Activated T-helper 2 cell treated with anti-CD3 and anti-CD28 coated beads, Interferon-gamma antibody, Interleukin-2, Interleukin-4, amounts not matched to agents 10 μg/mL and 5 μg/mL and 100 μg/mL, durations not matched to agents 14 hours and 24 hours and 36 hours (primary cell): ENCODE data around the gene PCNX3. TPM values are rescaled to one million over a fixed set of nuclear protein-coding genes. Genes with fewer than 3 reads are reported as not detected.
"Not testable (repeated sequence)": the region's sequence is repeated elsewhere in the genome, so short reads cannot be mapped to it uniquely, and the experiment has no call there.

Source experiments
- DNase-seq: peaks from one replicate; pipeline ENCODE4 v3.0.0; 2021; ENCODE audit warnings: low spot score
- H3K27ac Mint-ChIP-seq: one replicate; pipeline ENCODE4 v1.8.0; 2021; ENCODE audit warnings: mixed read lengths
- H3K27me3 Mint-ChIP-seq: one replicate; pipeline ENCODE4 v1.8.0; 2021; ENCODE audit warnings: low read depth, mixed read lengths
- H3K36me3 Mint-ChIP-seq: one replicate; pipeline ENCODE4 v1.8.0; 2021; ENCODE audit warnings: low read depth, mixed read lengths
- H3K4me1 Mint-ChIP-seq: one replicate; pipeline ENCODE4 v1.8.0; 2021; ENCODE audit warnings: low read depth, mixed read lengths
- H3K4me3 Mint-ChIP-seq: one replicate; pipeline ENCODE4 v1.8.0; 2021; ENCODE audit warnings: low read depth, mild to moderate bottlenecking, moderate library complexity, mixed read lengths
- H3K9me3 Mint-ChIP-seq: one replicate; pipeline ENCODE4 v1.8.0; 2021; ENCODE audit warnings: mixed read lengths
- intact Hi-C: fragments of 100-400 bp; cut with micrococcal nuclease; formaldehyde crosslinking; loops from one replicate; pipeline ENCODE4 v1.15.1; 2023
- total RNA-seq: library from RNA; stranded (reverse); gene quantifications from 2 replicates; pipeline ENCODE4 v1.2.3, GENCODE V29; 2022

Gene PCNX3
- total RNA-seq, 1 donor from 2014 or later, result 43.6 TPM

GRCh38 chr11:65634905-65635731, 19.5 kb downstream of the PCNX3 start:
- DNase-seq, result no peak
- Mint-ChIP-seq H3K9me3 (no peaks in the 10 kb centered on the region), H3K27me3 (no peaks in the 10 kb centered on the region), H3K4me3 (no peak overlapping the region), H3K4me1 (peaks cover 22% of the 10 kb centered on the region), H3K27ac (no peak overlapping the region), H3K36me3 (peaks cover 34% of the 10 kb centered on the region)
- intact Hi-C loops, result no loop called here

DNA sequence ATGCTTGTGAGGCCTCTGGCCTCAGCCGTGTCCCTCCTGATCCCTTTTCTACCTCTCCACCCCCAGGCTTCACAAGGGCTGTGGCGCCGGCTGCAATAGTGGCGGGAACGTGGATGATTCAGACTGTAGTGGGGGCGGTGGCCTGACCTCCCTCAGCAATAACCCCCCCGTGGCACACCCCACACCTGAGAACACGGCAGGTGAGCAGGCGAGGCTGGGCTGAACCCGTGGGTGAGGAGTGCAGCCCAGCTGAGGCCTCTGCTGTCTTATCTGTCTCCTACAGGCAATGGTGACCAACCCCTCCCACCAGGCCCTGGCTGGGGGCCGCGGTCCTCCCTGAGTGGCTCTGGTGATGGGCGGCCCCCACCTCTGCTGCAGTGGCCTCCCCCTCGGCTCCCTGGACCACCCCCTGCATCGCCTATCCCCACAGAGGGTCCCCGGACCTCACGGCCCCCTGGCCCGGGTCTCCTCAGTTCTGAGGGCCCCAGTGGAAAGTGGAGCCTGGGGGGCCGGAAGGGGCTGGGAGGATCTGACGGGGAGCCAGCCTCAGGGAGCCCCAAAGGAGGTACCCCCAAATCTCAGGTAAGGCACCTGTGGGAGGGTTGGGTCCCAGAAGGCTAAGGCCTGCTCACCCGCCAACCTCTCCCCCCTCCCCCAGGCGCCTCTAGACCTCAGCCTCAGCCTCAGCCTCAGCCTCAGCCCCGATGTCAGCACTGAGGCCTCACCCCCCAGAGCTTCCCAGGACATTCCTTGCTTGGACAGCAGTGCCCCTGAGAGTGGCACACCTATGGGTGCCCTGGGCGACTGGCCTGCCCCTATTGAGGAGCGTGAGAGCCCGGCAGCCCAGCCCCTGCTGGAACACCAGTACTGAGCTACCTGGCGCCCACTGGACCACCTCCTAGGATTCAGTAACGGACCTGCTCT, 20.8 kb downstream of the PCNX3 start:
- DNase-seq, result no peak
- intact Hi-C loops, result no loop called here
- Mint-ChIP-seq H3K4me3 (peak overlapping the region; percentile 60), H3K27ac (peak overlapping the region; percentile 12), H3K4me1 (peaks cover 27% of the 10 kb centered on the region), H3K36me3 (peaks cover 36% of the 10 kb centered on the region), H3K27me3 (no peaks in the 10 kb centered on the region), H3K9me3 (no peaks in the 10 kb centered on the region)

DNA sequence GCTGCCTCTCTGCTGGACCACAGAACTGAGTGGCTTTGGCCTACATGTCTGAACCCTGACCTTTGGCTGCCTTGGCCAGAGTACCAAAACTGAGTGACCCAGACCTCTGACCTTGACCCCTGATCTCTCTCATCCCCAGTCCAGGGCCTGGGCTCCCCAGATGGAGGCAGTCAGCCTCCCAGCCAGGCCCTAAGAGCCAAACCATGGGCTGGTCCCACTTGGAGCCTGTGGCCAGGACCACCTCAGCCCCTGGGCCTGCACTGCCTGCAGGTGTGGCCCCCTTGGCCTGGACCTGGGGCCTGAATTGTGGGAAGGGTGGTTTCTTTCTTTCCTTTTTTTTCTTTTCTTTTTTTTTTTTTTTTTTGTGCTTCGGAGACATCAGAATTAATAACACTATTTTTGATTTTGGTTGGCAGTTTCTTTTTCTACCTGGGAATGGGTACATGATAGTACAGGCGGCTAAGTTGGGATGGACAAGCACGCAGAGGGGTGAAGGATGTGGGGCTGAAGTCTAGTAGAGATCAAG, 21.5 kb downstream of the PCNX3 start:
- no peak for DNase-seq
- H3K9me3 Mint-ChIP-seq, result no peaks in the 10 kb centered on the region
- H3K27me3 Mint-ChIP-seq, result no peaks in the 10 kb centered on the region
- H3K36me3 Mint-ChIP-seq, result peaks cover 43% of the 10 kb centered on the region
- peak overlapping the region; percentile 42 for H3K27ac Mint-ChIP-seq
- peaks cover 32% of the 10 kb centered on the region for H3K4me1 Mint-ChIP-seq
- intact Hi-C loops, result no loop called here
- H3K4me3 Mint-ChIP-seq, result peak overlapping the region; percentile 95

GRCh38 chr11:65637794-65638419, 22.3 kb downstream of the PCNX3 start, which contains the start of gene SIPA1:
Gene SIPA1 (plus strand): TSS chr11:65638101. CDS start chr11:65640922, 2,821 bp downstream.
- H3K27ac Mint-ChIP-seq, result peak within 1 kb of the TSS; percentile 88
- no peaks in the 10 kb centered on the region for H3K27me3 Mint-ChIP-seq
- peaks cover 32% of the 10 kb centered on the region for H3K4me1 Mint-ChIP-seq
- peak; percentile 68 for DNase-seq
- no peaks in the 10 kb centered on the region for H3K9me3 Mint-ChIP-seq
- H3K4me3 Mint-ChIP-seq, result peak within 1 kb of the TSS; percentile 95
- H3K36me3 Mint-ChIP-seq, result peaks cover 44% of the 10 kb centered on the region
- intact Hi-C loops, result no loop called here

- H3K4me3 Mint-ChIP-seq, result peak overlapping the region; percentile 95
- peak overlapping the region; percentile 88 for H3K27ac Mint-ChIP-seq
- peaks cover 50% of the 10 kb centered on the region for H3K36me3 Mint-ChIP-seq
- intact Hi-C loops, DNase-seq, H3K27me3 Mint-ChIP-seq, H3K9me3 Mint-ChIP-seq: not testable (repeated sequence)
- H3K4me1 Mint-ChIP-seq, result peaks cover 31% of the 10 kb centered on the region
Measured at GRCh38 chr11:65639228-65639597, 23.6 kb downstream of the PCNX3 start.

GRCh38 chr11:65639623-65640482, 24.3 kb downstream of the PCNX3 start:
- peak overlapping the region; percentile 95 for H3K4me3 Mint-ChIP-seq
- DNase-seq, result peak; percentile 61
- H3K36me3 Mint-ChIP-seq, result peaks cover 47% of the 10 kb centered on the region
- peak overlapping the region; percentile 77 for H3K27ac Mint-ChIP-seq
- H3K9me3 Mint-ChIP-seq, result no peaks in the 10 kb centered on the region
- H3K27me3 Mint-ChIP-seq, result no peaks in the 10 kb centered on the region
- peaks cover 31% of the 10 kb centered on the region for H3K4me1 Mint-ChIP-seq
- intact Hi-C loops, result no loop called here

GRCh38 chr11:65640483-65641296, 25.1 kb downstream of the PCNX3 start:
- peaks cover 46% of the 10 kb centered on the region for H3K36me3 Mint-ChIP-seq
- H3K4me1 Mint-ChIP-seq, result peaks cover 31% of the 10 kb centered on the region

DNA sequence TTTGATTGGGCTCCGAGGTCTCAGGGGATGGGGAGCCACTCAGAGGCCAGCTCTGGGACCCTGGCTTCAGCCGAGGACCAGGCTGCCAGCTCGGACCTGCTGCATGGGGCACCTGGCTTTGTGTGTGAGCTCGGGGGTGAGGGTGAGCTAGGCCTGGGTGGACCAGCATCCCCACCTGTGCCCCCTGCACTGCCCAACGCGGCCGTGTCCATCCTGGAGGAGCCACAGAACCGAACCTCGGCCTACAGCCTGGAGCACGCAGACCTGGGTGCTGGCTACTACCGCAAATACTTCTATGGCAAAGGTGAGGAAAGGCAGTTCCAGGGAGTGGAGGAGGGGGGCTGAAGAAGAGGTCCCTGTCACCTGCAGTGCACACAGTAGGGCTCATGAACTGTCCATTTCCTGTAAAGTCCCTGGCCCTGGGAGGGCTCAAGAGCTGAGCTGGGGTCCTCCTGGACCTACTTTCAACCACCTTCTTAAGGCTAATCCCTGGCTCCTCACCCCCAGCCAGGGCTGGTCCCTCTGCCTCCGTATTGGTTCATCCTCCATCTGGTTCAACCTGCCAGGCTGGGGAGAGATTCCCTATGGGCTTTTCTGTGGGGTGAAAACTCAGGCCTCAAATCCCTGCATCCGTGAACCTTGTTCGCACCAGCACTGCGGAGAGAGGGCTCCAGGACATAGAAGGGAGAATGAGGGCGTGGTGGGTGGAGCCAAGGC, 25.9 kb downstream of the PCNX3 start:
- Mint-ChIP-seq H3K27me3 (no peaks in the 10 kb centered on the region), H3K4me1 (peaks cover 31% of the 10 kb centered on the region), H3K36me3 (peaks cover 43% of the 10 kb centered on the region)

More at GRCh38 chr11:65640483-65641296, 25.1 kb downstream of the PCNX3 start:
- intact Hi-C loops, result no loop called here
- no peaks in the 10 kb centered on the region for H3K9me3 Mint-ChIP-seq
- H3K27me3 Mint-ChIP-seq, result no peaks in the 10 kb centered on the region
- peak overlapping the region; percentile 95 for H3K4me3 Mint-ChIP-seq
- H3K27ac Mint-ChIP-seq, result peak overlapping the region; percentile 77
- DNase-seq, result no peak

GRCh38 chr11:65642014-65642671, 26.6 kb downstream of the PCNX3 start:
- H3K9me3 Mint-ChIP-seq, result no peaks in the 10 kb centered on the region

More for the DNA sequence above, 25.9 kb downstream of the PCNX3 start:
- H3K9me3 Mint-ChIP-seq, result no peaks in the 10 kb centered on the region
- H3K4me3 Mint-ChIP-seq, result peak overlapping the region; percentile 74
- intact Hi-C loops, result no loop called here
- H3K27ac Mint-ChIP-seq, result peak overlapping the region; percentile 69
- no peak for DNase-seq

DNA sequence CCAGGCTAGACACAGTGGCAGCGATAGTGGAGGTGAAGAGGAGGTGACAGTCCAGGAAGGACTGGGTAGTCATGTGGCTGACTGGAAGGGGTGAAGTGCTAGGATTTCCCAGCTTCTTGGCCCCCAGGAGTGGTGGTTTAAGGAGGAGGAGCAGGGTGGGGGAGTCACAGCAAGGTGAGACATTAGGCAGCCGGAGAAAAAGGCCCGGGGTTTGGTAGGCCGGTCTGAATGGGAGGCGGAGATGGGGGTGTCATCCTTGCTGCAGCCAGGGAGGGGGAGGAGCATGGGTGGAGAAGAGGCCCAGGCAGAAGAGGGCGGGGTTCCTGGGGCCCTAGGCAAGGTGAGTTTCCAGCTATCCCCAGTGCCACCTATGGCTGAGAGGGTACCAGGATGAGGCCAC, 28.4 kb downstream of the PCNX3 start:
- DNase-seq, result no peak
- Mint-ChIP-seq H3K4me1 (peaks cover 19% of the 10 kb centered on the region), H3K27ac (peak overlapping the region; percentile 35), H3K36me3 (peaks cover 40% of the 10 kb centered on the region), H3K4me3 (no peak overlapping the region), H3K9me3 (no peaks in the 10 kb centered on the region), H3K27me3 (no peaks in the 10 kb centered on the region)
- intact Hi-C loops, result no loop called here

More at GRCh38 chr11:65642014-65642671, 26.6 kb downstream of the PCNX3 start:
- H3K27me3 Mint-ChIP-seq, result no peaks in the 10 kb centered on the region
- H3K36me3 Mint-ChIP-seq, result peaks cover 38% of the 10 kb centered on the region
- H3K27ac Mint-ChIP-seq, result peak overlapping the region; percentile 69
- peak overlapping the region; percentile 74 for H3K4me3 Mint-ChIP-seq
- DNase-seq, result no peak
- intact Hi-C loops, result no loop called here
- peaks cover 28% of the 10 kb centered on the region for H3K4me1 Mint-ChIP-seq
